ENCODE data around the gene UROC1. TPM values are rescaled to one million over a fixed set of nuclear protein-coding genes. Genes with fewer than 3 reads are reported as not detected.

Gene UROC1
- not detected for total RNA-seq

DNA sequence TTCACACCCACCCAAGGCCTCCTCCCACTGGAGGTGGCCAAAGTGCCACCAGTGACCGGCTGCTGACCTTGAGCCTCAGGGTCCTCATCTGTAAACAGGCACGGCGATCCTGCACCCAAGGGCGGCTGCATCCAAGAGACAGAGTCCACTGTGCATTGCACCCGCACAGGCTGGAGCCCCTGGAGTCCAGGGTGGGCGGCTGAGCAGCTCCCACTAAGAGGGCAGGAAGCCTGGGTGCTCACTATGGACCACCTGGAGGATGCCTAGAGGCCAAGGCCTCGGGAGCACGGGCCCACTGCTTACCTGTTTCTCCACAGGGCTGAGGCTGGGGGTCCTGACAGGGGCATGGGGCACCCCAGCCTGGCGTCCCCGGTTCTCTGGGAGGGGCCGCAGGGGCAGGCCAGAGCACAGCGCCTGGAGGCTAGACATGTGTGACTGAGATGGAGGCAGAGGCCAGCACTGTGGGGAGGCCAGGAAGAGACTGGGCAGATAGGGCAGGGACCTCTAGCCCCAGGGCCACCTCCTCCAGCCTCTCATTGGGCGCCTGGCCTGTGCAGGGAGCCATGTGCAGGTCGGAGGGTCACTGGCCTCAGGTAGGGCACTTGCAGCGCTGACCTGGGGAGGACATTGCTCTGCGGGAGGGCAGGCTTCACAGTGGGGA lies at the start of gene UROC1:
Gene UROC1, minus strand, starts transcription at position 483 of the 661 bp plus-strand sequence. Its CDS starts 54 bp downstream, at position 429.
- Histone ChIP-seq H3K27ac (no peak within 1 kb of the TSS), H3K36me3 (no peaks in the 10 kb centered on the region), H3K9me3 (no peaks in the 10 kb centered on the region), H3K27me3 (peaks cover 13% of the 10 kb centered on the region), H3K4me1 (no peaks in the 10 kb centered on the region), H3K4me3 (no peak within 1 kb of the TSS)
- TF ChIP-seq POLR2A (IDR thresholded peaks at IDR 0.05) (no peak), EP300 (IDR thresholded peaks at IDR 0.05) (no peak), POLR2AphosphoS5 (IDR thresholded peaks at IDR 0.05) (no peak)
- TF ChIP-seq, protein P1, sequence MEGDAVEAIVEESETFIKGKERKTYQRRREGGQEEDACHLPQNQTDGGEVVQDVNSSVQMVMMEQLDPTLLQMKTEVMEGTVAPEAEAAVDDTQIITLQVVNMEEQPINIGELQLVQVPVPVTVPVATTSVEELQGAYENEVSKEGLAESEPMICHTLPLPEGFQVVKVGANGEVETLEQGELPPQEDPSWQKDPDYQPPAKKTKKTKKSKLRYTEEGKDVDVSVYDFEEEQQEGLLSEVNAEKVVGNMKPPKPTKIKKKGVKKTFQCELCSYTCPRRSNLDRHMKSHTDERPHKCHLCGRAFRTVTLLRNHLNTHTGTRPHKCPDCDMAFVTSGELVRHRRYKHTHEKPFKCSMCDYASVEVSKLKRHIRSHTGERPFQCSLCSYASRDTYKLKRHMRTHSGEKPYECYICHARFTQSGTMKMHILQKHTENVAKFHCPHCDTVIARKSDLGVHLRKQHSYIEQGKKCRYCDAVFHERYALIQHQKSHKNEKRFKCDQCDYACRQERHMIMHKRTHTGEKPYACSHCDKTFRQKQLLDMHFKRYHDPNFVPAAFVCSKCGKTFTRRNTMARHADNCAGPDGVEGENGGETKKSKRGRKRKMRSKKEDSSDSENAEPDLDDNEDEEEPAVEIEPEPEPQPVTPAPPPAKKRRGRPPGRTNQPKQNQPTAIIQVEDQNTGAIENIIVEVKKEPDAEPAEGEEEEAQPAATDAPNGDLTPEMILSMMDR (IDR thresholded peaks at IDR 0.05), result no peak
- WGBS, result 87% methylated on average over 8 of the region's 16 CpGs
- DNase-seq (ENCODE audit: low spot score in 2 of 2), result no peak

DNA sequence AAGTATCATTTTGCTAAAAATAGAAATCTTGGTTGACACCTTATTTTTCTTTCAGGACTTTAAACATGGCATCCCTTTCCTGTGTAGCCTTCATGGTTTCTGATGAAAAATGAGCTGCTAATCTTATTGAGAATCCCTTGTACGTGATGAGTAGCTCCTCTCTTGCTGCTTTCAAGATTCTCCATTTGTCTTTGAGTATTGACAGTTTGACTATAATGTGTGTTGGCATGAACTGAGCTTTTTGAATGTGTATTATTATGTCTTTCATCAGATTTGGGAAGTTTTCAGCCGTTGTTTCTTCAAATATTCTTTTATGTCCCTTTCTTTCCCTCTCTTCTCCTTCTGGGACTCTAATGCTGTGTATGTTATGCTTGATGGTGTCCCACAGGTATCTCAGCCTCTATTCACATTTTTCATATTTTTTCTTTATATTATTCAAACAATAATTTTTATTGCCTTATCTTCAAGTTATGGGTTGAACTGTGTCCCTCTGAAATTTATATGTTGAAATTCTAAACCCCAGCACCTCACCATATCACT lies 45.2 kb upstream of the UROC1 start:
- H3K27me3 ChIP-seq, result no peaks in the 10 kb centered on the region
- no peak for TF ChIP-seq POLR2AphosphoS5 (IDR thresholded peaks at IDR 0.05)
- TF ChIP-seq, protein P1 (IDR thresholded peaks at IDR 0.05), result no peak
- TF ChIP-seq POLR2A (IDR thresholded peaks at IDR 0.05), result no peak
- no peak for TF ChIP-seq EP300 (IDR thresholded peaks at IDR 0.05)
- H3K9me3 ChIP-seq, result no peaks in the 10 kb centered on the region
- no peak overlapping the region for H3K4me3 ChIP-seq
- WGBS, result 80% methylated on average over 2 of the region's 2 CpGs
- H3K27ac ChIP-seq, result no peak overlapping the region
- H3K36me3 ChIP-seq, result no peaks in the 10 kb centered on the region
- no peaks in the 10 kb centered on the region for H3K4me1 ChIP-seq
- DNase-seq (ENCODE audit: low spot score in 2 of 2), result no peak

DNA sequence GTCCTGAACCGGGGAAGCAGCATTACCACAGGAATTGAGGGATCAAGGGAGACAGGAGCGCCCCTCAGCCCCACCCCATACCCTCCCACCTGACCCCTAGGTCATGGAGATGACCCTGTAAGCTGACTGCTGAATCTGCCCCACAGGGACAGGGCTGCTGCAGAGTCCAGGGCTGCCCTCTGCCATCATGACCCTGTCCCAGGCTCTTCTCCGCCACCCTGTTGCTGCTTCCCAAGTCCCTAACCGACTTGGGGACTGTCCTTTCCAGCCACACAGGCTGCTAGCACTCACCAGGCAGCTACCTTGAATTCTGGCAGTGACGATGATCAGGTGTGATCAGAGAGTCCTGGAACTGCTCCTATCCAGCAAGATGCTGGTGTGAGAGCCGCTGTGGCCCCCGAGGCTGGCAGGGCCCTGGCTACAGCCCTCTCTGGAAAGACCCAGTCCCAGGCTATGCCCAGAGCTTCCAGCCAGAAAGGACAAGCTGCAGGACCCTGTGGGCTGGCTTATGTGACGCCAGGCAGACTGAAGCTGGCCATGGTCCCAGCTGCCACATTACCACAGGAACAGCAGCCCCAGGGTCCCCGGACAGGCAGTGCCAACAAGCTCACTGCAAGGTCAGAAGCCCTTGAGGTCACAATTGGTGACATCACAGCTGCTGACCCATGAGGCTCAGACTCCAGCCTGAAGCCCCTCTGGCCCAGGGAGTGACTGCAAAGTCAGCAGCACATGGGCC lies 40.9 kb upstream of the UROC1 start, which contains the start of gene C3orf22:
Gene C3orf22, minus strand, starts transcription at position 597 of the 736 bp plus-strand sequence. CDS start 5,542 bp downstream, outside the sequence.
- TF ChIP-seq EP300 (IDR thresholded peaks at IDR 0.05), result no peak
- TF ChIP-seq, protein P1 (IDR thresholded peaks at IDR 0.05), result no peak
- no peak for TF ChIP-seq POLR2A (IDR thresholded peaks at IDR 0.05)
- no peak for TF ChIP-seq POLR2AphosphoS5 (IDR thresholded peaks at IDR 0.05)
- no peak within 1 kb of the TSS for H3K27ac ChIP-seq
- peak; percentile 27 to 56 for DNase-seq (ENCODE audit: low spot score in 2 of 2)
- no peaks in the 10 kb centered on the region for H3K4me1 ChIP-seq
- H3K36me3 ChIP-seq, result no peaks in the 10 kb centered on the region
- no peaks in the 10 kb centered on the region for H3K27me3 ChIP-seq
- WGBS, result 85% methylated on average over 6 of the region's 9 CpGs
- H3K4me3 ChIP-seq, result no peak within 1 kb of the TSS
- no peaks in the 10 kb centered on the region for H3K9me3 ChIP-seq

DNA sequence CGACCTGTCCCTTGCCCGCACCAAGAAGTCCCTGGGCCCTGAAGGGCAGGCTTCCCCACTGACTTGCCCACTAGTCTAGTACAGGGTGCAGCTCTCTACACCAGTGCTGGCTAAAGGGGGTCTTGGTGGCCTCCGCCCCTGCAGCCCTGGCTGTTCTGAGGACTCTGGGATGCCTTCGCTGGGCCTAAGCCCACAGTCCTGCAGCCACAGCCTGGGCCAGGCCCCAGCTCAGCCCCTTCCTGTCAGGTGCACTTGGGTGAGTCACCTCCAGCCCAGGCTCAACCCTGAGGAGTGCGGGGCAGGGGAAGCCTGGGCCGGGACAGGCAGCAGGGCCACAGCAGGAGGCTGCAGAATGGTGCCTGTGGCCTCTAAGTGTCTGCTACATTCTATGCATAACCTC lies 40.2 kb upstream of the UROC1 start:
- TF ChIP-seq POLR2AphosphoS5 (IDR thresholded peaks at IDR 0.05) (no peak), POLR2A (IDR thresholded peaks at IDR 0.05) (no peak), EP300 (IDR thresholded peaks at IDR 0.05) (no peak)
- TF ChIP-seq, protein P1 (IDR thresholded peaks at IDR 0.05), result no peak
- Histone ChIP-seq H3K36me3 (no peaks in the 10 kb centered on the region), H3K4me1 (no peaks in the 10 kb centered on the region), H3K9me3 (no peaks in the 10 kb centered on the region), H3K27me3 (no peaks in the 10 kb centered on the region), H3K4me3 (no peak overlapping the region), H3K27ac (no peak overlapping the region)
- peak in 1 of 2 donors; percentile 35 for DNase-seq (ENCODE audit: low spot score in 2 of 2)
- whole genome bisulfite sequencing, result 71% methylated on average over 3 of the region's 6 CpGs

DNA sequence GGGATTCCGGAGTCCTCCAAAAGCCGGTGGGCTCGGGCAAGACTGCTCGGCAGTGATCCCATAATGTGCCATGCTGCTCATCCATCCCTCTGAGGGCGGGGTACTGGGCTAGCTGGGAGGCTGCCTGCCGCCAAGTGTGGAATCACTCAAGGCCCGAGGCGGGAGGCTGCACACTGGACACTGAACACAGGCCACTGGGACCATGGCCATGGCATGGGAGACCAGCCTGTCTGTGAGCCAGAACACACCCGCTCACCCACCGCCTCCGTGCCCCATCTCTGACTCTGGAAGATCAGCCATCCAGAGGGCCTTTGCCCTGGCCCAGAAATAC lies 39.8 kb upstream of the UROC1 start:
- no peaks in the 10 kb centered on the region for H3K27me3 ChIP-seq
- H3K4me3 ChIP-seq, result no peak overlapping the region
- H3K27ac ChIP-seq, result no peak overlapping the region
- DNase-seq (ENCODE audit: low spot score in 2 of 2), result peak; percentile 49 to 65
- no peaks in the 10 kb centered on the region for H3K36me3 ChIP-seq
- TF ChIP-seq POLR2A (IDR thresholded peaks at IDR 0.05), result no peak
- TF ChIP-seq, protein P1 (IDR thresholded peaks at IDR 0.05), result no peak
- WGBS, result 94% methylated on average over 7 of the region's 11 CpGs
- H3K4me1 ChIP-seq, result no peaks in the 10 kb centered on the region
- no peaks in the 10 kb centered on the region for H3K9me3 ChIP-seq
